Measurements from ENCODE around the gene MZB1.

DNA sequence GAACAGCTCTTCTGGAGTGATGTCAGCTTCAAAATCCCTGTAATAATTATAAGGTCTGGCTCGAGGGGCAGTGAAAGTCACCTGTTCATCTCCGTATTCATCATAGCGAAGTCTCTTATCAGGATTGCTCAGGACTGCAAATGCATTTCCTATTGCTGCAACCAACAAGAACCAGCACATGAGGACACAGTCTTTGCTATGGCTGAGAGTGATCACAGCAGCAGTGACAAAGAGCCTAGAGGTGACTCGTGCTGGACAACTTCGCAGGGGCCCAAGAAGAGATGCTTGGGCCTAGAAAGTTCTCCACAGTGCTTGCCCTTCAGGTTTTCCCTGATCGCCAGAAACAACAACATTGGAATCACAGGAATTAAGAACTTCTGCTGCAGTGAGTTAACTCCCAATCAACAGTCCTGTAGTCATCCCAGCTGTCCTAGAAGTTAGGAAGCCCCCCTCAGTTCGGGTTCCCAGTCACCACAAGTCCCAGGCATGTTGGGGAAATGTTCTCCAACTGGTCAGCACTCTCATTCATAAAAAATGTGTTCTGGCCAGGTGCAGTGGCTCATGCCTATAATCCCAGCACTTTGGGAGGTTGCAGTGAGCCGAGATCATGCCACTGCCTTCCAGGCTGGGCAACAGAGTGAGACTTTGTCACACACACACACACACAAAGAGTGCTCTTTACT lies 36.6 kb upstream of the MZB1 start:
- TF ChIP-seq, protein P1, sequence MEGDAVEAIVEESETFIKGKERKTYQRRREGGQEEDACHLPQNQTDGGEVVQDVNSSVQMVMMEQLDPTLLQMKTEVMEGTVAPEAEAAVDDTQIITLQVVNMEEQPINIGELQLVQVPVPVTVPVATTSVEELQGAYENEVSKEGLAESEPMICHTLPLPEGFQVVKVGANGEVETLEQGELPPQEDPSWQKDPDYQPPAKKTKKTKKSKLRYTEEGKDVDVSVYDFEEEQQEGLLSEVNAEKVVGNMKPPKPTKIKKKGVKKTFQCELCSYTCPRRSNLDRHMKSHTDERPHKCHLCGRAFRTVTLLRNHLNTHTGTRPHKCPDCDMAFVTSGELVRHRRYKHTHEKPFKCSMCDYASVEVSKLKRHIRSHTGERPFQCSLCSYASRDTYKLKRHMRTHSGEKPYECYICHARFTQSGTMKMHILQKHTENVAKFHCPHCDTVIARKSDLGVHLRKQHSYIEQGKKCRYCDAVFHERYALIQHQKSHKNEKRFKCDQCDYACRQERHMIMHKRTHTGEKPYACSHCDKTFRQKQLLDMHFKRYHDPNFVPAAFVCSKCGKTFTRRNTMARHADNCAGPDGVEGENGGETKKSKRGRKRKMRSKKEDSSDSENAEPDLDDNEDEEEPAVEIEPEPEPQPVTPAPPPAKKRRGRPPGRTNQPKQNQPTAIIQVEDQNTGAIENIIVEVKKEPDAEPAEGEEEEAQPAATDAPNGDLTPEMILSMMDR (conservative IDR thresholded peaks at IDR 0.05) = no peak
- no peak for TF ChIP-seq ZFX (IDR thresholded peaks at IDR 0.05)

Measured in C4-2B (cell line).